Measurements from ENCODE around the gene HEATR3.

DNA sequence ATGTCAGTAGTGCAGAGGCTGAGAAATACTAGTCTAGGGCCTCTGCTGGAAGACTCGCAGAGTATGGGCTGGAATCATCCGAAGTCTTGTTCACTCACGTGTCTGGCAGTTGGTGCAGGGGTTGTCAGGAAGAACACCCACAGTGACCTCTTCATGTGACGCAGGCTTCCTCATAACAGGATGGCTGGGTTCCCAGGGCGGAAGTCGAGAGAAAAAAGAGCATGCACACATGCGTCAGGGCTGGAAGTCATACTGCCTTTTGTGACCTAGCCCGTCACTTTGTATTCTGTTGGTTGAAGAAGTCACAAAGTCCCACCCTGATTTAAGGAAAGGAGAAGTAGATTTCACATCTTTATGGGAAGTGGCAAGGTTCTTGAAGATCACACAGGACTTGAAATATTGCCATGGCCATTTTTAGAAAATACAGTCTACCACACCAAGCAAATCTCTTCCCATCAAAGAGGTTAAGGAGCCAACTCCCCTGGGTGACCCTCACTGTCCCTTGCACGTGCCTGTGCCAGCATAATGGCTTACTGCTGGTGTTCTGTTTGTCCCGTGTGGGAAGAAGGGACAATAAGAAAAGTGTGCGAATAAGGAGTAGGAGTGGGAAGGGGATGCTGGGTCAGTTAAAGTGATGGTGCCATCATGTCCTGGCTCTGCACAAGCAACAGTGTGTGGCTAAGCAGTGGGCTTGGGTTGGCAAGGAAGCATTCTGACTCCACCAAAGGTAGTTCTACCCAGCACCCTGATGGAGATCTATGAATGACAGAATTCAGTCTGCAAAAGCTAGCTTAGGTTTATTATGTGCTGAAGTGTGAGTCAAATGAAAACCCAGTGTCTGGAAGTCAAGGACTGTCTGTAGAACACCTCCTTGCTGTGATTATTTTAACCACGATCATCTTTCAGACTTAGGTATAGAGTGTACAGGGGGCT lies 28.1 kb downstream of the HEATR3 start:
- TF ChIP-seq, protein P1, sequence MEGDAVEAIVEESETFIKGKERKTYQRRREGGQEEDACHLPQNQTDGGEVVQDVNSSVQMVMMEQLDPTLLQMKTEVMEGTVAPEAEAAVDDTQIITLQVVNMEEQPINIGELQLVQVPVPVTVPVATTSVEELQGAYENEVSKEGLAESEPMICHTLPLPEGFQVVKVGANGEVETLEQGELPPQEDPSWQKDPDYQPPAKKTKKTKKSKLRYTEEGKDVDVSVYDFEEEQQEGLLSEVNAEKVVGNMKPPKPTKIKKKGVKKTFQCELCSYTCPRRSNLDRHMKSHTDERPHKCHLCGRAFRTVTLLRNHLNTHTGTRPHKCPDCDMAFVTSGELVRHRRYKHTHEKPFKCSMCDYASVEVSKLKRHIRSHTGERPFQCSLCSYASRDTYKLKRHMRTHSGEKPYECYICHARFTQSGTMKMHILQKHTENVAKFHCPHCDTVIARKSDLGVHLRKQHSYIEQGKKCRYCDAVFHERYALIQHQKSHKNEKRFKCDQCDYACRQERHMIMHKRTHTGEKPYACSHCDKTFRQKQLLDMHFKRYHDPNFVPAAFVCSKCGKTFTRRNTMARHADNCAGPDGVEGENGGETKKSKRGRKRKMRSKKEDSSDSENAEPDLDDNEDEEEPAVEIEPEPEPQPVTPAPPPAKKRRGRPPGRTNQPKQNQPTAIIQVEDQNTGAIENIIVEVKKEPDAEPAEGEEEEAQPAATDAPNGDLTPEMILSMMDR (conservative IDR thresholded peaks at IDR 0.05; ENCODE audit: low read length), result no peak
- no peak for TF ChIP-seq EZH2phosphoT487 (IDR thresholded peaks at IDR 0.05; ENCODE audit: borderline replicate concordance)
